ENCODE results near the gene SNTG2. TPM values are rescaled to one million over a fixed set of nuclear protein-coding genes. Genes with fewer than 3 reads are reported as not detected.
A peak's percentile ranks its signal among the peaks of the same experiment; 100 is the strongest.
"Not testable (repeated sequence)": the region's sequence is repeated elsewhere in the genome, so short reads cannot be mapped to it uniquely, and the experiment has no call there.

Gene SNTG2
- total and polyA plus RNA-seq, 2 experiments from 2014 or later: 0.66 to 1.0 TPM

GRCh38 chr2:1414121-1414520 lies 463.5 kb downstream of the SNTG2 start:
- TF ChIP-seq, protein P1, sequence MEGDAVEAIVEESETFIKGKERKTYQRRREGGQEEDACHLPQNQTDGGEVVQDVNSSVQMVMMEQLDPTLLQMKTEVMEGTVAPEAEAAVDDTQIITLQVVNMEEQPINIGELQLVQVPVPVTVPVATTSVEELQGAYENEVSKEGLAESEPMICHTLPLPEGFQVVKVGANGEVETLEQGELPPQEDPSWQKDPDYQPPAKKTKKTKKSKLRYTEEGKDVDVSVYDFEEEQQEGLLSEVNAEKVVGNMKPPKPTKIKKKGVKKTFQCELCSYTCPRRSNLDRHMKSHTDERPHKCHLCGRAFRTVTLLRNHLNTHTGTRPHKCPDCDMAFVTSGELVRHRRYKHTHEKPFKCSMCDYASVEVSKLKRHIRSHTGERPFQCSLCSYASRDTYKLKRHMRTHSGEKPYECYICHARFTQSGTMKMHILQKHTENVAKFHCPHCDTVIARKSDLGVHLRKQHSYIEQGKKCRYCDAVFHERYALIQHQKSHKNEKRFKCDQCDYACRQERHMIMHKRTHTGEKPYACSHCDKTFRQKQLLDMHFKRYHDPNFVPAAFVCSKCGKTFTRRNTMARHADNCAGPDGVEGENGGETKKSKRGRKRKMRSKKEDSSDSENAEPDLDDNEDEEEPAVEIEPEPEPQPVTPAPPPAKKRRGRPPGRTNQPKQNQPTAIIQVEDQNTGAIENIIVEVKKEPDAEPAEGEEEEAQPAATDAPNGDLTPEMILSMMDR (IDR thresholded peaks at IDR 0.05; ENCODE audit: low read depth, low read length): no peak
- Histone ChIP-seq H3K9me3 (ENCODE audit: low read depth) (no peaks in the 10 kb centered on the region), H3K4me3 (no peak overlapping the region), H3K4me1 (ENCODE audit: low read depth) (peaks cover 13% of the 10 kb centered on the region), H3K27ac (peak overlapping the region; percentile 51), H3K36me3 (no peaks in the 10 kb centered on the region), H3K27me3 (no peaks in the 10 kb centered on the region)
- DNase-seq (ENCODE audit: low read depth in 1 of 2, low spot score in 1 of 2): peak in 1 of 2 donors; percentile 52

- H3K27me3 ChIP-seq; H3K9me3 ChIP-seq (ENCODE audit: low read depth); DNase-seq (ENCODE audit: low read depth in 1 of 2, low spot score in 1 of 2); H3K4me3 ChIP-seq; H3K36me3 ChIP-seq; H3K27ac ChIP-seq: not testable (repeated sequence)
- H3K4me1 ChIP-seq (ENCODE audit: low read depth): peaks cover 13% of the 10 kb centered on the region
These were observed 464.3 kb downstream of the SNTG2 start for GRCh38 chr2:1414901-1415300.

DNA sequence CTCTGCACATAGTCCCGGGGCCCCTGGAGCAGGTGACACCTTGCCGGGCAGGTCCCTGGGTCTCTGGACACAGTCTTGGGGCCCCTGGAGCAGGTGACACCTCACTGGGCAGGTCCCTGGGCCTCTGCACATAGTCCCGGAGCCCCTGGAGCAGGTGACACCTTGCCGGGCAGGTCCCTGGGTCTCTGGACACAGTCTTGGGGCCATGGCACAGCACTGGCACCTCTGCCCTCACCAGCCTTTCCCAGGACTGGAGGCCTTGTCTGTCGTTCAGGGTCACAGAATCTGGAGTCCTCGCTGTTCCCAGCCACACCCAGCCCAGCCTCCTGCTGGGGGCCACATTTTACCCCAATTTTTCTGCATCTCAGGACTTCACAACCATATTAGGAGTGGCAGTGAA lies 464.9 kb downstream of the SNTG2 start:
- H3K4me1 ChIP-seq (ENCODE audit: low read depth): peaks cover 13% of the 10 kb centered on the region
- TF ChIP-seq, protein P1 (IDR thresholded peaks at IDR 0.05; ENCODE audit: low read depth, low read length): no peak
- no peaks in the 10 kb centered on the region for H3K27me3 ChIP-seq
- H3K9me3 ChIP-seq (ENCODE audit: low read depth): no peaks in the 10 kb centered on the region
- no peak overlapping the region for H3K4me3 ChIP-seq
- no peak for DNase-seq (ENCODE audit: low read depth in 1 of 2, low spot score in 1 of 2)
- no peak overlapping the region for H3K27ac ChIP-seq
- no peaks in the 10 kb centered on the region for H3K36me3 ChIP-seq

Data from cardiac muscle cell (in vitro differentiated cells and primary cell).